H1 (cell line): ENCODE results near the gene ARL10. TPM values are rescaled to one million over a fixed set of nuclear protein-coding genes. Genes with fewer than 3 reads are reported as not detected.
A peak's percentile ranks its signal among the peaks of the same experiment; 100 is the strongest.

ENCODE experiments used
- CTCF ChIA-PET: fragments of 300-600 bp; sonication (Branson Sonifier 250); formaldehyde crosslinking; loops from one replicate; lab custom pipeline; 2021; ENCODE audit not compliant: partially characterized antibody; lab: Charles Lee
- POLR2A ChIA-PET: fragments of 300-600 bp; sonication (Branson Sonifier 250); formaldehyde crosslinking; loops from one replicate; lab custom pipeline; 2021; ENCODE audit warnings: inconsistent platforms; ENCODE audit not compliant: partially characterized antibody; lab: Charles Lee
- DNase-seq, 2 experiments: peaks; one replicate each; pipeline versions ENCODE4 v3.0.0 to v3.0.0-alpha.2; 2010 to 2022; ENCODE audit warnings: low spot score in 2 of 2, low read depth in 1 of 2, mixed read lengths in 1 of 2
- FAIRE-seq: peaks from 2 replicates; lab custom pipeline; 2011; peaks lifted over from hg19 to GRCh38; lab: Jason Lieb, UNC
- H2AFZ ChIP-seq: 2 replicates; pipeline ENCODE4 v1.8.1; 2012; ENCODE audit warnings: low read length, inconsistent platforms
- H2AK5ac ChIP-seq: 2 replicates; pipeline ENCODE4 v1.6.1; 2013; ENCODE audit warnings: low read depth, low read length
- H2BK120ac ChIP-seq: replicated peaks from 2 replicates; pipeline ENCODE3; 2013; ENCODE audit warnings: low read depth, low read length, inconsistent platforms
- H2BK12ac ChIP-seq: 2 replicates; pipeline ENCODE4 v1.6.1; 2013; ENCODE audit warnings: low read depth, low read length
- H2BK15ac ChIP-seq: 2 replicates; pipeline ENCODE4 v1.6.1; 2013; ENCODE audit warnings: low read length
- H2BK20ac ChIP-seq: 2 replicates; pipeline ENCODE4 v1.6.1; 2013; ENCODE audit warnings: low read length
- H2BK5ac ChIP-seq: 2 replicates; pipeline ENCODE4 v1.6.1; 2013; ENCODE audit warnings: low read depth, low read length
- H3K14ac ChIP-seq: 2 replicates; pipeline ENCODE4 v1.6.1; 2013; ENCODE audit warnings: inconsistent platforms; ENCODE audit not compliant: insufficient read length
- H3K18ac ChIP-seq: 2 replicates; pipeline ENCODE4 v1.6.1; 2013; ENCODE audit warnings: low read length; ENCODE audit errors: extremely low read depth
- H3K23ac ChIP-seq: 2 replicates; pipeline ENCODE4 v1.6.1; 2013; ENCODE audit warnings: inconsistent platforms; ENCODE audit not compliant: insufficient read length
- H3K23me2 ChIP-seq: 2 replicates; pipeline ENCODE4 v1.6.1; 2013; ENCODE audit warnings: low read depth, low read length
- H3K27ac ChIP-seq: 2 replicates; pipeline ENCODE4 v1.6.1; 2011; ENCODE audit warnings: low read depth, low read length, inconsistent platforms
- H3K27me3 ChIP-seq, 4 experiments: replicated peaks in 1 of 4; 1 replicate in 1 of 4; 2 replicates in 3 of 4; pipeline versions ENCODE4 v1.6.1 to v1.8.1; 2011 to 2013; ENCODE audit warnings: low read length in 3 of 4, mild to moderate bottlenecking in 3 of 4, inconsistent platforms in 2 of 4, mixed read lengths in 2 of 4, moderate library complexity in 1 of 4; ENCODE audit not compliant: control insufficient read depth in 3 of 4, insufficient read depth in 3 of 4; ENCODE audit errors: extremely low read depth in 1 of 4
- H3K36me3 ChIP-seq, 4 experiments: 2 replicates each; pipeline versions ENCODE4 v1.6.1 to v1.8.1; 2011 to 2013; ENCODE audit warnings: mild to moderate bottlenecking in 4 of 4, low read length in 3 of 4, moderate library complexity in 2 of 4, control low read depth in 1 of 4, inconsistent platforms in 1 of 4; ENCODE audit not compliant: insufficient read depth in 4 of 4, control insufficient read depth in 2 of 4
- H3K4ac ChIP-seq: replicated peaks from 2 replicates; pipeline ENCODE3; 2013; ENCODE audit warnings: low read length, low read depth, mixed read lengths, inconsistent platforms; ENCODE audit not compliant: insufficient read length
- H3K4me1 ChIP-seq, 4 experiments: replicated peaks in 1 of 4; 1 replicate in 1 of 4; 2 replicates in 3 of 4; pipeline versions ENCODE4 v1.6.1 to v1.8.1; 2011 to 2013; ENCODE audit warnings: low read length in 3 of 4, inconsistent platforms in 2 of 4, mixed read lengths in 1 of 4; ENCODE audit not compliant: insufficient read depth in 4 of 4, control insufficient read depth in 3 of 4
- H3K4me2 ChIP-seq, 2 experiments: 2 replicates each; pipeline versions ENCODE4 v1.6.1 to v1.8.1; 2011 to 2013; ENCODE audit warnings: low read depth in 2 of 2, low read length in 2 of 2, control low read depth in 1 of 2, inconsistent platforms in 1 of 2, mild to moderate bottlenecking in 1 of 2; ENCODE audit not compliant: insufficient read depth in 1 of 2
- H3K4me3 ChIP-seq, 4 experiments: fragments of 200-600, 300-600 bp in 1 of 4; sonication (generic), shearing (Covaris generic), sonication (Bioruptor Twin) in 1 of 4; 2 replicates each; pipeline versions ENCODE4 v1.5.1 to v1.8.1; 2011 to 2016; ENCODE audit warnings: low read length in 4 of 4, low read depth in 3 of 4, control low read depth in 2 of 4, inconsistent platforms in 2 of 4, mild to moderate bottlenecking in 2 of 4, mixed read lengths in 1 of 4, moderate library complexity in 1 of 4; ENCODE audit not compliant: insufficient read depth in 2 of 4; ENCODE audit errors: extremely low read depth in 1 of 4
- H3K56ac ChIP-seq: replicated peaks from 2 replicates; pipeline ENCODE3; 2013; ENCODE audit warnings: low read depth, mild to moderate bottlenecking, mixed read lengths, low read length, inconsistent platforms; ENCODE audit not compliant: insufficient read length
- H3K79me1 ChIP-seq: 2 replicates; pipeline ENCODE4 v1.6.1; 2013; ENCODE audit warnings: low read depth, low read length, control low read depth
- H3K79me2 ChIP-seq, 2 experiments: 2 replicates each; pipeline versions ENCODE4 v1.6.1 to v1.8.1; 2012 to 2013; ENCODE audit warnings: low read length in 2 of 2, mild to moderate bottlenecking in 2 of 2, inconsistent platforms in 1 of 2; ENCODE audit not compliant: insufficient read depth in 2 of 2, control insufficient read depth in 1 of 2
- H3K9ac ChIP-seq, 4 experiments: replicated peaks in 1 of 4; 1 replicate in 1 of 4; 2 replicates in 3 of 4; pipeline versions ENCODE4 v1.6.1 to v1.8.1; 2011 to 2013; ENCODE audit warnings: low read depth in 3 of 4, low read length in 3 of 4, control low read depth in 2 of 4, mild to moderate bottlenecking in 2 of 4, moderate library complexity in 2 of 4, inconsistent platforms in 1 of 4; ENCODE audit errors: extremely low read depth in 1 of 4
- H3K9me3 ChIP-seq, 2 experiments: 2 replicates each; pipeline versions ENCODE4 v1.6.1 to v1.8.1; 2012 to 2013; ENCODE audit warnings: mild to moderate bottlenecking in 2 of 2, moderate library complexity in 2 of 2, control low read depth in 1 of 2, inconsistent platforms in 1 of 2, low read depth in 1 of 2, low read length in 1 of 2, mixed read lengths in 1 of 2; ENCODE audit not compliant: insufficient read depth in 2 of 2
- H4K20me1 ChIP-seq, 2 experiments: replicated peaks in 1 of 2; 2 replicates each; pipeline versions ENCODE3 to v1.8.1; 2011 to 2013; ENCODE audit warnings: inconsistent platforms in 2 of 2, low read length in 2 of 2, mild to moderate bottlenecking in 1 of 2; ENCODE audit not compliant: insufficient read depth in 2 of 2, control insufficient read depth in 1 of 2
- H4K5ac ChIP-seq: 2 replicates; pipeline ENCODE4 v1.6.1; 2013; ENCODE audit warnings: low read length, low read depth, mixed read lengths, inconsistent platforms; ENCODE audit not compliant: insufficient read length
- H4K8ac ChIP-seq: 2 replicates; pipeline ENCODE4 v1.8.0; 2013; ENCODE audit warnings: mild to moderate bottlenecking, moderate library complexity, low read length, inconsistent platforms; ENCODE audit not compliant: insufficient read depth; ENCODE audit errors: extremely low read depth
- H4K91ac ChIP-seq: replicated peaks from 2 replicates; pipeline ENCODE3; 2013; ENCODE audit warnings: low read length, mixed read lengths, inconsistent platforms; ENCODE audit not compliant: insufficient read length
- ATF2 ChIP-seq: IDR thresholded peaks from 2 replicates; pipeline ENCODE4 v1.6.1; 2012; ENCODE audit warnings: low read length, inconsistent platforms
- BACH1 ChIP-seq: IDR thresholded peaks from 2 replicates; pipeline ENCODE4 v1.6.1; 2012; ENCODE audit warnings: low read length, improper control_type of control experiment
- CREB1 ChIP-seq: IDR thresholded peaks from 2 replicates; pipeline ENCODE4 v1.6.1; 2012; ENCODE audit warnings: inconsistent platforms
- JUN ChIP-seq: IDR thresholded peaks from 2 replicates; pipeline ENCODE4 v1.6.1; 2011; ENCODE audit warnings: low read depth, mild to moderate bottlenecking, improper control_type of control experiment, low read length
- PHF8 ChIP-seq: fragments of 200-600 bp; sonication (generic); conservative IDR thresholded peaks from 2 replicates; pipeline ENCODE4 v1.7.1; 2012; ENCODE audit warnings: low read depth, mild to moderate bottlenecking, inconsistent platforms, low read length, moderate library complexity
- RXRA ChIP-seq: IDR thresholded peaks from 2 replicates; pipeline ENCODE4 v1.6.1; 2011; ENCODE audit warnings: low read depth, mild to moderate bottlenecking, low read length, moderate library complexity; ENCODE audit not compliant: insufficient read depth
- SIX5 ChIP-seq: IDR thresholded peaks from 2 replicates; pipeline ENCODE4 v1.6.1; 2011; ENCODE audit warnings: mild to moderate bottlenecking, low read depth, low read length
- SRF ChIP-seq: IDR thresholded peaks from 2 replicates; pipeline ENCODE4 v1.6.1; 2011; ENCODE audit warnings: mild to moderate bottlenecking, low read depth, low read length, moderate library complexity
- WGBS, 2 experiments: shearing (Covaris generic) in 1 of 2; methylation state at CpG; one replicate each; pipeline versions ENCODE4 v1.1.6 to v1.1.7; 2013 to 2015; ENCODE audit warnings: low lambda C conversion rate in 2 of 2, mixed read lengths in 2 of 2, inconsistent platforms in 1 of 2, low coverage in 1 of 2, missing lambda C conversion rate in 1 of 2; ENCODE audit not compliant: insufficient replicate concordance in 2 of 2, insufficient coverage in 1 of 2, insufficient read length in 1 of 2; ENCODE audit errors: extremely low coverage in 1 of 2, missing lambda C conversion rate in 1 of 2; 5-methylcytosine and 5-hydroxymethylcytosine counted together
- polyA plus RNA-seq, 7 experiments: library from polyadenylated mRNA; depleted of rRNA in 3 of 7; stranded (reverse) in 5 of 7; unstranded in 2 of 7; fragments of >200 nt in 5 of 7; fragments of 200-250 nt in 2 of 7; gene quantifications; 1 replicate in 5 of 7; 2 replicates in 1 of 7; 4 replicates in 1 of 7; pipeline versions ENCODE4 v1.2.1 to v1.2.3, GENCODE V29; 2011 to 2013; ENCODE audit warnings: missing spikeins in 2 of 7, mixed read lengths in 2 of 7
- total RNA-seq: library from RNA; stranded (reverse); fragmentation: NEBNext Ultra II Directional; extraction: Animal tissue kit (Norgen Biotek cat#: 25700); gene quantifications from 2 replicates; pipeline ENCODE4 v1.2.1, GENCODE V29; 2021

ARL10 gene
- total and polyA plus RNA-seq, 2 of the 8 experiments (the other 6 are each of a cell fraction or from before 2014, with no cell fraction given): 3.1 to 7.4 TPM

- no peak within 1 kb of the TSS for H3K56ac ChIP-seq
- H2BK15ac ChIP-seq: peak within 1 kb of the TSS; percentile 46; the same call in 1 of the 2 replicates
- no peaks in the 10 kb centered on the region for H3K36me3 ChIP-seq
- FAIRE-seq: no peak
- H3K27ac ChIP-seq: no peak within 1 kb of the TSS; the same call in 1 of the 2 replicates
- H4K8ac ChIP-seq: peak within 1 kb of the TSS; percentile 90; the same call in 1 of the 2 replicates
- no peaks in the 10 kb centered on the region for H3K79me1 ChIP-seq
- no peak within 1 kb of the TSS for H2BK120ac ChIP-seq
- H2AFZ ChIP-seq: peak within 1 kb of the TSS; percentile 73
- H4K5ac ChIP-seq: no peak within 1 kb of the TSS
- H4K91ac ChIP-seq: no peak within 1 kb of the TSS
- 0 out of 2 replicates have a peak within 1 kb of the TSS, but pooled peaks have one; percentile 24 for H3K18ac ChIP-seq
- H2BK5ac ChIP-seq: no peak within 1 kb of the TSS
- no peak within 1 kb of the TSS for H3K4ac ChIP-seq
- no peak within 1 kb of the TSS for H3K14ac ChIP-seq
- no peak within 1 kb of the TSS for H2AK5ac ChIP-seq
- H4K20me1 ChIP-seq: peaks cover 0 to 2% of the 10 kb centered on the region in 2 experiments
- H2BK12ac ChIP-seq: no peak within 1 kb of the TSS
- H3K4me3 ChIP-seq: peak within 1 kb of the TSS; percentile 40 to 77 (median 70)
- no peaks in the 10 kb centered on the region for H3K79me2 ChIP-seq
- H3K4me2 ChIP-seq: peak within 1 kb of the TSS; percentile 63 to 73
- peak within 1 kb of the TSS in 3 of 4 experiments; percentile 48 to 72 (median 62); a peak in 4 of 7 replicates for H3K9ac ChIP-seq
- POLR2A ChIA-PET: interaction anchor here (0.8 to 1.7 kb wide), 10 partner anchors 9 to 219 kb away, joined by 3 to 9 read pairs (median 4); partner anchors contain the start of genes FAF2, KIAA1191, NOP16 and RNF44
- CTCF ChIA-PET: interaction anchor here (0.7 to 3.3 kb wide), 12 partner anchors 10 to 686 kb away, joined by 3 to 22 read pairs (median 4); partner anchors contain the start of gene FAF2
- peak within 1 kb of the TSS; percentile 34; the same call in 1 of the 2 replicates for H2BK20ac ChIP-seq
- 5% methylated on average over 84 of the region's 107 CpGs; no CpG with 5 or more reads in 1 of the 2 experiments for WGBS, 2 experiments
- no peak within 1 kb of the TSS for H3K23ac ChIP-seq
- H3K9me3 ChIP-seq: peaks cover 3 to 9% of the 10 kb centered on the region in 2 experiments; a peak in 1 of 4 replicates
- H3K27me3 ChIP-seq: peaks cover 0 to 11% (median 9%) of the 10 kb centered on the region in 4 experiments; a peak in 6 of 7 replicates
- no peaks in the 10 kb centered on the region; the same call in 1 of the 2 replicates for H3K23me2 ChIP-seq
- peak; percentile 70 to 85 for DNase-seq
- peaks cover 0 to 3% (median 0%) of the 10 kb centered on the region in 4 experiments; a peak in 4 of 7 replicates for H3K4me1 ChIP-seq
- TF ChIP-seq PHF8: peak; percentile 61
- peak; percentile 87 for TF ChIP-seq CREB1
- TF ChIP-seq JUN: 0 out of 2 replicates have a peak, but pooled peaks have one; percentile 40
- no peak for TF ChIP-seq RXRA
- no peak for TF ChIP-seq SIX5
- no peak for TF ChIP-seq BACH1
- no peak for TF ChIP-seq SRF
- peak; percentile 52; the same call in 1 of the 2 replicates for TF ChIP-seq ATF2
These were observed 51.0 kb downstream of the ARL10 start, which contains the start of gene CLTB for GRCh38 chr5:176415952-176416924. CLTB (minus strand) TSS chr5:176416539; CDS start chr5:176416363, 176 bp downstream.
